Stimulated activated CD4-positive, alpha-beta T cell treated with anti-CD3 and anti-CD28 coated beads, Interleukin-15, amount 100 ng/mL, for 1 hour (primary cell): ENCODE results near the gene HTR7.
"Not testable (repeated sequence)": the region's sequence is repeated elsewhere in the genome, so short reads cannot be mapped to it uniquely, and the experiment has no call there.

ENCODE experiments used
- DNase-seq, 2 donors: peaks; one replicate each; pipeline ENCODE4 v3.0.0-alpha.2; 2020; ENCODE audit warnings: low read depth in 1 of 2, low spot score in 1 of 2

HTR7 gene

DNA sequence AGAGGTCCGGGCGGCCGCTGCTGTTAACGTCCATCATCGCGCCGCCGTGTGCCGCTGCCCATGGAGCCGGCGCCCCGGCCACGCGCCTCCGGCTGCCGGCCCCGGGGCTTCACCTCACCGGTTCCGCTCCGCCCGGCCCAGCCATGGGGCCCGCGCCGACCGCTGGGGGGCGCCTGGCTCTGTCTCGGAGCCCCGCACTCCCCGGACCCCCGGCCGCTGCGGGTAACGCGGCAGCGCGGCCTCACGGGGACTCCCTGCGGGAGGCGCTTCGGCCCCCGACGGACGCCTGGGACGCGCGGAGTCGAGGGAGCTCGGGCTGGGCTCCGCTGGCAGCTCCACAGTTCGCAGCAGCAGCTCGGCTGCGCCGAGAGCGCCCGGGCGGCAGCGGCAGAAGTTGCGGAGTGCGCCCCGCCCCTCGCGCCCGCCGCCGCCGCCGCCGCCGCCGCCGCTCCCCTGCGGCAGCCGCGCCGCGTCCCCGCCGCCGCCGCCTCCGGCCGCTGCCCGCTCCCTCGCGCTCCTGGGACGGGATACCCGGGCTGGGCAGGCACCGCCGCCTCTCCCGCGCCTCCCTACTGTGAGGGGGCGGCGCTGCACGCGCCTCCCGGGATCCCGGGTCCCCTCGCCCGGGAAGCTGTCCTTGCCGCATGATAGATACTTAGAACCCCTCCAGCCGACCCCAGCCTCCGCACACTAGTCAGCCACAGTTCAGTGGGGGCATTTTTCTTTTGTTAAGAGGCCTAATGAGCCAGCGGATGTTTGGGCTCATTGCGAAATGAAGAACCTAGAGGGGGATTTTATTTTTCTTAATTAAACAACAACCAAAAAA is at the start of gene HTR7:
Gene HTR7 (minus strand): TSS at position 405 of the 826 bp plus-strand sequence. CDS start 368 bp downstream, at position 37.
- peak; percentile 32 to 54 for DNase-seq

DNA sequence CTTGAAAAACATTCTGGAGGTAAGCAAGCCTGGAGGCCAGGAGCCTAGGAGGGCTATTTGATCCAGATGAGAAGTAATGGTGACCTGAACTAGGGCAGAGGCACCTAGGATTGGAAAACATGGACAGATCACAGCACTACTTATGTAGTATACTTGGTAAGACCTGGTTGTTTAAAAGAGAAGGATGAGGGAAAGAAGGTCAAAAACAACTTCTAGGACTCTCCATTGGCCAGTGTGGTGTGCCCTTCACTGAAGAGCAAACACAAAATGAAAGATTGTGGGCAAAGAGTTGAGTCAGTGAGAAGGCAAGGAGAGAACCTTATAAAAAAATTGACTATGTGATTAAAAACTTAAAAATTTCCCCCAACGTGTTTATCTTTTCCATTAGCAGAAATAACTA is 48.8 kb upstream of the HTR7 start:
- DNase-seq, result no peak

DNA sequence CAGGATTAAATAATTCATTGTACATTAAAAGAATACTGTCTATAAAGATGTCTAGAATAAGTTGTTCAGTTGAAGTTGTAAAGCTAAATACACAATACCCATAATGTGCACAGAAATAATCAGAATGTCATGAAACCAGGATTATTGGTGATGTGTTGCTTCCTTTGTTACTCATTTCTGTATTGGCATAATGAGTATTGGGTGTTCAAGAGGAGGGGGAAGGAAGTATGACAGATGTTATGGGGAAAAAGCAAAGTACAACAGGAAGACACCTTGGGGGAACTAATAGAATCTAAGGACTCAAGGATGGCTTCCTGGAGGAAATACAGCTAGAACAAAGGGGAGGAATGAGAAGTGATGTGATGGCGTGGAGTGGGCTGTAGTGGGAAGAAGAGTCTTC is 48.1 kb upstream of the HTR7 start:
- no peak for DNase-seq

DNA sequence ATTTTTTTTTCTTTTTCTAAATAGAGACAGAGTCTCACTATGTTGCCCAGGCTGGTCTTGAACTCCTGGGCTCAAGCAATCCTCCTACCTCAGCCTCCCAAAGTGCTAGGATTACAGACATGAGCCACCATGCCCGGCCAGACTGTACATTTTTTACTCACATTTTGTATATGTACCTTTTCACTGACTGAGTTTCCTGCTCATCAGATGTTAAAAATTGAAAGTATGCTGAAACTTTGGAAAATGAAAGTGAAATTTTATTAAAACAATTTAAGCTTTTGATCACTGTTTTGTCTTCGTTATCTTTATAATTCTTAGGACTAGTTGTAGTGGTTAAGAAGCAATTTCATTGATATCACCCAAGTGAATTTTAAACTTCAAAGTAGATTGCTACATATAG is 39.1 kb upstream of the HTR7 start:
- DNase-seq, result not testable (repeated sequence)

DNA sequence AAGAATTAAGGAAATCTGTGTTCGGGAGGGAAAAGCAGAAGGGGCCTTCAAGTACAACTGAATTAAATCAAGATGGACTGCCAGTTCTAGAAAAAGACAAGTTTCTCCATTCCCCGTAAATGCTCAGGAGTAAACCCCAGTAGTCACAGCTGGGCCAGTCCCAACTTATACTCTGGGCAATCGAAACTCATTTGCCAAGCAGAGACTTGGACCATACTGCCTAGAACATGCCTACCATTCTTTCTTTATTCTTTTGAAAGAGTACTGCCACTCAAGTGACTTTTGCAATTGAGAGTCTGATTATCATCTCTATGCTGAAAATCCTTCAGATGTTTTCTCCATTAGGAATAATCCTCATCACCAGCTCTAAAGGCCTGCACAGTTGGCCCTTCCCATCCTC is 35.4 kb upstream of the HTR7 start:
- no peak for DNase-seq

DNA sequence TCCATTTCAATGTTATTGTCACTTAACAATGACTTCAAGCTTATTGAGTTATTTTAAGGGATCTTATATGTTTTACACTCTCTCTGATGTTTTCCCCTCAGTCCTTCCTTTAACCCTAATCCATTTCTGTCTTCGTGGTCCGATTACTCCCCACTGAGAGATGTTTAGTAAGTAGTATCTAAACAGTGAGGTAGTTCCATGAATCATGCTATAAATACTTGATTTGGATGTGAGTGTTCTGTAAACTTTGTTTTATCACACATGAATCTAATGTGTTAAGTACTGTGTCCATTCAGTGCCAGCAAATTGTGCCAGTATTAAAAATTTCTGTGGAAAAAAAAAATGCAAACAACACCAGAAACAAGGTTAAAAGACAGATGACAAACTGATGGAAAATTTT is 32.5 kb upstream of the HTR7 start:
- no peak for DNase-seq

DNA sequence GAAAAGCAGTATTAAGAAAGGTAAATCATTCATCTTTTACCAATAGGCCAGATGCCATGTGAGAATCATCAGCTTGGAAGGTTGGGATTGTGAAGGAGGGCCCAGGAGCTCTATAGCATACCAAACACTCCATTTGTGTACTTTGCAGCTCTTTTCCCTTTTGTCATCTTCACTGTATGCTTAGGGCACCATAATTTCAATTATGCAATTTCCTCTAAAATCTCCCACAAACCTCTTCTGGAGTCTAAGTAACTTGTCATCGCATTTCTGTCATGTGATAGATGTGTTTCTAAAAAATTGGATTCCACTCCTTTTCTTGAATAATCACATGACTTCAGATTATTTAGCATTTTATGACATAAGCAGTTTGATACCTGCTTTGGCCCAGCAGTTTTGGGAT is 31.8 kb upstream of the HTR7 start:
- DNase-seq, result no peak

DNA sequence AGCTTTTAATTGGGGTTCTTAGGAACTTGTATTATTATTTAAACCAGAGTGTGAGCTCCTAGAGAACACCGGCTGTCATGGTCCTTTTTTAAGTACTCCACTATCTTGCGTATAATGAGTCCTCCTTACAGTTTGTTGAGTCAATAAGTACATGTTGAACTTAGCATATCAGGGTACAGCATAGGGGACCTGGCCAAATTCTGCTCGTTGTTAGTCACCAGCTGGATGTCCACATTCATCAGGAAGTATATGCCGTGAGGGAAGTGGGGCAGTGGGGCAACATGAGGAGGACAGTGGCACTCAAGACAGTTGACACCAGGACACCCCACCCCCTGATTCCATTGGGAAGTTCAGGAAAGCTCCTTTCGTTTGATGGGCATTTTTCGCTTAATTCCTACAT is 30.5 kb upstream of the HTR7 start:
- no peak for DNase-seq

DNA sequence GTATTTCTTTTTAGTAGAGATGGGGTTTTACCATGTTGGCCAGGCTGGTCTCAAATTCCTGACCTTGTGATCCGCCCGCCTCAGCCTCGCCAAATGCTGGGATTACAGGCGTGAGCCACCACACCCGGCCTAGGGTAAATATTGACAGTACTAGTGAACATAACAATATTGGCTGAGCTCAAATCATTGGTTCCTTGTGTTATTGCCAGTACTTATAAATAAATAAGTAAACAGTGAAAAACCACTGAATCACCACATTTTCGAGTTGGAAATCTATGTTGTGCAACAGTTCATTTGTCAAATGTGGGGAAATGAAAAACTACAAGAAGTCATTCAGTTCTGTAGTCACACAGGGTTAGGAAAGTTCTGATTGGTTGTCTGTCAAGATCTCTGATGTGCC is 29.7 kb upstream of the HTR7 start:
- DNase-seq, result no peak

DNA sequence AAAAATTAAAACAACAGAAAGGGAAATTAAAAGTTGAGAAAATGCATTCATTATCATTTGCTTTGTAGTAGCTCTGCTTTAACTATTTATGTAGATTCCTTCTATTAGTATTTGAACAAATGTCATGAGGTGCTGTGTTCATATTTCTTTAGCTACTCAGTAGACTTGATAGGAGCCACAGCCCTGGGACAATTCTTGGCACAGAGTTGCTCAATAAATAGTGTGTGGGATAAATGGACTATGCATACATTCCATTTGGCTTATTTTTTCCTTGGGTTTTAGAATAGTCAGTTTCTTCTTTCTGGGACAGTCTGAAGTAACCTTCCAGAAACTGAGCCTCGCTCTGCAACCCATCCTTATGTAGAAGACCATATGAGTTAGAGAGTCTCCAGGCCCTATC is 27.3 kb upstream of the HTR7 start:
- DNase-seq, result no peak

DNA sequence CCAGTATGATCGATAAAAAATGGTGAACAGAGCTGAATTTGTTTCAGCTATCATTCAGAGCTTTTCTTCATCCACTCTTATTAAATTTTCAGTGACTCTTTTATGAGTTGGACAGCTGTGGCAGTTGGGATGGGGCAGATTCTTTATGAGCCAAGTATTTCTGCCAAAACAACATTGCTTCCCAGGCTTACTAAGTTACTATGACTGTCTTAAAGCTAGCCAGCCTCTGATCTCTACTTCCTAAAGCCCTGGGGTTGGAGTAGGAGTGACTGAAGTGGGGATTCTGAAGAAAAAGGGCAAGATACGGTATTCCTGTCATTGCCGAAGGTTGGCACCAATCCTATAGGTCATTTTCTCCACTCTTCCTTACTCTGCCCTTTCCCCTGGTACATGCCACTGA is 26.6 kb upstream of the HTR7 start:
- no peak for DNase-seq

DNA sequence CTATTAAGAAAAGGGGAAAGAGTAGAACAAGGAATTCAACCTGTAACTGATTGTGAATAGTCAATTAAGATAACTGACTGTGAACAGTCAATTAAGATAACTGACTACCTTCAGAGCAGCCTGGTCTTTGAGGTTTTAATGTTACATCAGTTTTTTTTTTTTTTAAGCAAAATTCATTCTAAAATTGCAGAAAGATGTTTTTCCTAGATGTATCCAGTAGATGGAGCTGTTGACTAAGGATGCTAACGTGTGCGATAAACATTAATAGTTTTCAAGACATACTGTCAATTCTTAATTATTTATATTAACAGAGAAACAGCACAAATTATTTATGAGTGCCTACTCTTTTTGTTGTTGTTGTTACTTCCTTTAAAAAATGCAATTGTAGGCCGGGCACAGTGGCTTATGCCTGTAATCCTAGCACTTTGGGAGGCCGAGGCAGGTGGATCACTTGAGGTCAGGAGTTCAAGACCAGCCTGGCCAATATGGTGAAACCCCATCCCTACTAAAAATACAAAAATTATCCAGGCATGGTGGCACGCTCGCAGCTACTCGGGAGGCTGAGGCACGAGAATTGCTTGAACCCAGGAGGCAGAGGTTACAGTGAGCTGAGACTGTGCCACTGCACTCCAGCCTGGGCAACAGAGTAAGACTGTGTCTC is 22.4 kb upstream of the HTR7 start:
- DNase-seq, result not testable (repeated sequence)

DNA sequence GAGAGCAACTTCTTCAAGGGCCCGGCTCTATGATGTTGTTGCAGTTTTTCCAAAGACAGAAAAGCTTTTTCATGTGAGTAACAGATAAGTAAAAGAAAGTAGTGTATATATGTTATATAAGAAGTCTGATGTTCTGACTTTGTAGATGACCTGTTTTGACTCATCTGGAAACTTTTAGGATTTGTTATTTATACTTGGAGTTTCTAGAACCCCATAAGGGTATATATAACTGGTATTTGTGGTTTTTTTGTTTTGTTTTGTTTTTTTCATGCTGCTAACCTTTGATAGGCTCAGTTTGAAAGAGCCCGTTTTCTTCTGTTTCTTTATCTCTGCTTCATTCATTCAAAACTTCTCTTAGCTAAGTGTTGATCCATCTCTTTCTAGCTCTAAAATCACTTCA is 21.2 kb upstream of the HTR7 start:
- no peak for DNase-seq

DNA sequence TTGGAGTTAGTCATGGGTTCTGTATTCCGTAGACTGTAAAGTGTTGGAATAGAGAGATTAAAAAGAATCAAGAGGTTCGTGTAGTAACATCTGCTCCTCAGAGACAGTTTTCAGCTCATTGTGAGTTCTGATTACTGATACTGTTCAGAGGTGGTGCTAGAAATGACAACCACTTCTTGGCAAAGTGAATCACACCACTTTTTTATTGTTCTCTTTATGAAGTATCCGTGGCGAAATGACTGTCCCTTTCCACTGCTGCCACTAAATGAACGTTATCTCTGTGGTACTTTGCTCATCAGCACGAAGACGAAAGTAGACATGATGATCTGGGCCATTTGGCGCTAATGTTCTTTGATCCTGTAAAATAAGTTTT is 14.8 kb upstream of the HTR7 start:
- no peak for DNase-seq

DNA sequence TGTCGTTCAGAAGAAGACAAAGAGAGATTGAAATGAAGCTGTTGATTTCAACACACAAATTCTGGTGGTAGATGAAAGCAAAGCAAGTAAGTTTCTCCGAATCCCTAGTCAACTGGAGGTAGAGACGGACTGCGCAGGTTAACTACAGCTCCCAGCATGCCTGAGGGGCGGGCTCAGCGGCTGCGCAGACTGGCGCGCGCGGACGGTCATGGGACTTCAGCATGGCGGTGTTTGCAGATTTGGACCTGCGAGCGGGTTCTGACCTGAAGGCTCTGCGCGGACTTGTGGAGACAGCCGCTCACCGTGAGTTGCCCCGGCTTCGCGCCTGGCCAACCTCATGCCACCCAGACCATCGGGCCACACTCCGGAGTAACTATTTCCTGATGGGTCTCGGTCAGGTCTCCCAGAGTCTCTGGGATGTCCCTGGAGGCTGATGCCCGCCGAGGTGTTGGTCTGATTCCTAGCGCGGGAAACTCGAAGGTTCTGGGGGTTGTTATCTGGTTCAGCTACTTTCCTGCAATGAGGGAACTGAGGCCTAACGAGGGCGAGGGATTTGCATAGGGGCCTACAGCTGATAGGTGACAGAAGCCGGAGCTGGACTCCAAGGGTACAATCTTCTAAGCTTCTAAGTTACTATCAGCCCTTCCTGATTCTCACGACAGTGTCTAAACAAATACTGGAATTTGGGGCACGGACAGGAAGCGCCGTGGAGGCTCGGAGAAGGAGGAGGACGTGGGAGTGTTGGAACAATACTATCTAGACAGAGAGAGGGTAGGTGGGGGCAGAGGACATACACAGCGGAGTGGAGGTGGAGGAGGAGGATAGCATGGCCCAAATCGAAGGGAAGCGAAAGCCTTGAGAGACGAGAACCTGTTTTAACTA is 14.2 kb upstream of the HTR7 start, which contains the start of gene RPP30:
Gene RPP30 (plus strand): TSS at position 209 of the 882 bp plus-strand sequence. CDS start 13 bp downstream, at position 222.
- peak; percentile 58 to 73 for DNase-seq

DNA sequence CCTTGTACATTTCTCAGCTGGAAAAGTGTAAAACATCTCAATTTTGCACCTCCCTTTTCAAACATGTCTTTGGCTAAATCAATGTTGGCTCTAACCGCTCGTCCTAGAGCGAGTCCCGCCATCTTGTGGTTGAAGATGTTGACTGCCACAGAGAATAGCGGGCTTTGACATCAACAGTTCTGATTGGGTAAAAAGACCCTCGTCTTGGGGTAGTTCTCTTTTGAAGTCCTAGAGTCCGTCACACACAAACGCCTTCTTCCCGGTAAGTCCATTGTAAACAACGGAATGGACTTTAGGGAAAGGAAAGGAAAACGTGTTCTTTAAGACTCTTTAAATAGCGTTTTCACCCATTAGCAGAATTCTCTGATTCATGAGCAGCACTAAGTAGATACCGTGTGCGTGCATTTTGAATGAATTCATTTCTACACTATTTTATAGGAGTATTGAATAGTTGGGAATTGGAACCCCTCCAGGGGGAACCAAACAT is 13.5 kb upstream of the HTR7 start:
- DNase-seq, result no peak

DNA sequence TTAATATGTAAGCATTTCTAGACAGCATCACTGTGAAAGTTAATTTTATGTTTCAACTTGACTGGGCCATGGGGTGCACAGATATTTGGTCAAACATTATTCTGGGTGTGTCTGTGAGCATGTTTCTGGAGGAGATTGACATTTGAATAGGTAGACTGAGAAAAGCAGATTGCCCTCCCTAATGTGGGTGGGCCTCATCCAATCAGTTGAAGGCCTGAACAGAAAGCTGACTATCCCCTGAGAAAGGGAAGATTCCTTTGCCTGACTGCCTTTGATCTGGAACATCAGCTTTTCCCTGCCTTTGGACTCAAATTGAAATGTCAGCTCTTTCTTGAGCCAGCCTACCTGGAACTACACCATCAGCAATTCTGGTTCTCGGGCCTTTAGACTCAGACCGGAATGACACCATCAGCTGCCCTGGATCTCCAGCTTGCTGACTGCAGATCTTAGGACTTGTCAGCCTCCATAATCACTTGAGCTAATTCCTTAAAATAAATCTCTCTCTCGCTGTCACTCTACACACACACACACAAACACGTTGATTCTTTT is 8.3 kb upstream of the HTR7 start:
- no peak for DNase-seq

DNA sequence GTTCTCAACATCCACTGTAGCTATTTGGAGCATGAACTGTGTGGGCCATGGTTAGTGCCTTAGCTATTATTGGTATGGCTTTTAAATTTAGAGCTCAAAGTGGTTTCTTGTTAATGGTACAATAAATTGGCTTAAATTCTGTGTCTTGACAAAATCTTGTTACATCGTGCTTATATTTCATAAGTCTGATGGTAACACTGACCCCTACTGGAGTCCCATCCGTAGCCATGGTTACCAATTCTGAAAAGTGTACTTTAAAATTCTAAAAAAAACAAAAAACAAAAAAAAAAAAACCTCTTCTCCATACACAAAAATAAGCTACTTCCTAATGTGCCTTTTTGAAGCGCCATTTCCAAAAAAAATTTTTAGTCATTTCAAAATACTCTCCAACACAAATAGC is 7.6 kb upstream of the HTR7 start:
- no peak for DNase-seq

DNA sequence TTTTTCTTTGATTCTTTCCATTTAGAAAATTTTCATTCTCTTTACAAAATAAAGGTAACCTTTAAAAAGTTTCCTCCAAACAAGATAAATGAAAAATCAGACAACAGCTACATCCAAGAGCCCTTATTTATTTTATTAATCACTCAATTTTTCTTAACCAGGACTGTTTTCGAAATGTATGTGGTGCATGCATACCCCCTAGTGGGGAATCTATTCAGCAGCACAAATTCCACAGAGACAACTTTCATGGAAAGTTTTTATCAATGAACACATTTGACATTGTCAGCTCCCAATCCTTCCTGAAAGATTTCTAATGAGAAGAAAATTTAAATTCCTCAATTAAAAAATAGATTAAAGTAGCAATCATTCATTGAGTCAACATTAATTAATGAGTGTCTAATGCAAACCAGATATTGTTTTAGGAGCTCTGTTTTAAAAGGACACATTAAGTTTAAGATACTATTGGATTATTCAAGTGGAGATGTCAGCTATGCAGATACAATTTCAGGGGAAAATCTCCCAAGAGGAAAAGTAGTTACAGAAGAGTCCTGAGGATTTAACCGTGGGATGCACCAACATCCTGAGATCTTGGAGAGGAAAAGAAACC is 5.2 kb upstream of the HTR7 start:
- DNase-seq, result no peak

DNA sequence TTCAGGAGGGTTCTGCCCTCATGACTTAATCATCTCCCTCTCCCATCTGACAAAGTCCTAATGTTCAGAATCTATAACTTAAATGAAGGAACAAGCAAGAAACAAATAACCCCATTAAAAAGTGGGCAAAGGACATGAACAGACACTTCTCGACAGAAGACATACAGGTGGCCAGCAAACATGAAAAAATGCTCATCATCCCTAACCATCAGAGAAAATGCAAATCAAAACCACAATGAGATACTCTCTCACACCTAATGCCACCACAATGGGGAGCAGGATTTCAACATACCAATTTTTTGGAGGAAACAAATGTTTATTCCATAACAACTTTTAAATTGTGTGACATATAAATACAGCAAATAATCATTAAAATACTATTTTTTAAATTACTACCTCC is 3.0 kb upstream of the HTR7 start:
- DNase-seq, result no peak

DNA sequence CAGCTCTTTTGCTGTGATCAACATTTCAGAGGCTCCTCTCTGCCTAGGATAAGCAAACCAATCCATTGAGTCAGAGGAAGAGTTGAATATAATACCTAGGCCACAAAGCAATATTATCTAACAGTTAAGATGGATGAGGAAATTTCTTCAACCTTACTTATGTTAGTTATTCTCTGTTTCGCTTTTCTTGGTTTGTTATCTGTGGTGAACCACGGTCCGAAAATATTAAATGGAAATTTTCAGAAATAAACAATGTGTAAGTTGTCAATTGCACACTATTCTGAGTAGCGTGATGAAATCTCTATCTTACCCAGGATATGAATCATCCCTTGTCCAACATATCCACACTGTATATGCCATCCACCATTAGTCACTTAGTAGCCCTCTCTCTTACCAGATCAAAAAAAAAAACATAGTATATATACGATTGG is 1.5 kb upstream of the HTR7 start:
- no peak for DNase-seq
